Medulla oblongata (tissue), 1 donor: ENCODE data around the gene ZNF135.

ENCODE experiments used
- DNase-seq: peaks from one replicate; pipeline ENCODE4 v3.0.0-alpha.2; 2015; ENCODE audit errors: extremely low spot score

ZNF135 gene

GRCh38 chr19:58091251-58091995 lies 32.3 kb downstream of the ZNF135 start:
- DNase-seq, result no peak

GRCh38 chr19:58093071-58093470 lies 34.0 kb downstream of the ZNF135 start:
- no peak for DNase-seq

DNA sequence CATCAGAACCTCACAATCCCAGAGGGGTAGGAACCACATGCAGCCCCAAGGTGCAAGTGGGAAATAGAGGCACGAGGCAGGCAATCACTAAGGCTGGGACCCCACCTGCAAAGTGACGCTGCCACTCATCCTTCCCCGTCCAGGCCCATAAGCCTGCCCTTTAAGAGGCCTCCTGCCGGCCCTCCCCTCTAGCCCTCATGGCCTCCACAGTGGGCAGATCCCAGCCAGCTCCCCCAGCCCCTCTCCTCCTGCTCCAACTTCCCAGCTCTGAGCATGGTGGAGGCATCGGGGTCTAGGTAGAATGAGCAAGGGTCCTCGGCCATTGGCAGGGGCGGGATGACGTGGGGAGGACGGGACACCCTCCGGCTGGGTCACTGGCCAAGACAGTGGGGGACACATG lies 36.2 kb downstream of the ZNF135 start:
- DNase-seq, result no peak

DNA sequence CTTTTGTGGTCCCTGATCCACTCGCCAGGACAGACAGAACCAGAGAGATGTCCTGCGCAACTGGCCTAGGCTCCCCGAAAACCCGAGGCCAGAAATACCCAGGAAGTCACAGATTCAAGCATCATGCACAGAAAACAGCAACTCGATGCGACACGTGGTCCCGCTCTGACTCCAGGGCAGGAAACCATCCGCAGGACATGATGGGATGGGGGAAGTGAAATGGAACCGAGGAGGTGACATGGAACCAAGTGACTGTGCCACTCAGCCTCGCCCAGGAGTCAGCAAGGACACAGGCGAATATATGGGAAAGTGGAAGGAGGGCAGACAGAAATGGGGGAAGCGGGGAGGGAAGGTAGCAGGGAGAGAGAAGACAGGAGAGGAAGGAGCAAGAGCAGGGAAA lies 37.8 kb downstream of the ZNF135 start:
- no peak for DNase-seq

GRCh38 chr19:58097349-58097748 lies 38.3 kb downstream of the ZNF135 start:
- no peak for DNase-seq

GRCh38 chr19:58097781-58098681 lies 38.9 kb downstream of the ZNF135 start, which contains the start of gene ZSCAN18:
ZSCAN18 (minus strand) TSS chr19:58098231; CDS start chr19:58090267, 7,964 bp downstream.
- DNase-seq, result peak; percentile 98

- DNase-seq, result no peak
Measured at GRCh38 chr19:58098682-58098998, 39.6 kb downstream of the ZNF135 start.

GRCh38 chr19:58107778-58108545 lies 48.9 kb downstream of the ZNF135 start:
- no peak for DNase-seq

DNA sequence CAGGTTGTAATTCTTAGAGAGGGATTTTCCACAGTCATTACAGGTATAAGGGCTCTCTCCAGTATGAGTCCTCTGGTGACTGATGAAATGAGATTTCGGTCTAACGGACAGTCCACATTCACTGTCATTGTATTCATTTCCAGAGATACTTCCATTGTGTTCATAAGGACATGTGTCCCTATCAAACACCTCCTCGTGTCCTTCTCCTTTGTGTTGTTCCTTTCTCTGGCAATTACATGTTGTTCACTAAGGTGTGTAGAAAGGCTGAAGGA lies 49.4 kb downstream of the ZNF135 start:
- DNase-seq, result no peak

DNA sequence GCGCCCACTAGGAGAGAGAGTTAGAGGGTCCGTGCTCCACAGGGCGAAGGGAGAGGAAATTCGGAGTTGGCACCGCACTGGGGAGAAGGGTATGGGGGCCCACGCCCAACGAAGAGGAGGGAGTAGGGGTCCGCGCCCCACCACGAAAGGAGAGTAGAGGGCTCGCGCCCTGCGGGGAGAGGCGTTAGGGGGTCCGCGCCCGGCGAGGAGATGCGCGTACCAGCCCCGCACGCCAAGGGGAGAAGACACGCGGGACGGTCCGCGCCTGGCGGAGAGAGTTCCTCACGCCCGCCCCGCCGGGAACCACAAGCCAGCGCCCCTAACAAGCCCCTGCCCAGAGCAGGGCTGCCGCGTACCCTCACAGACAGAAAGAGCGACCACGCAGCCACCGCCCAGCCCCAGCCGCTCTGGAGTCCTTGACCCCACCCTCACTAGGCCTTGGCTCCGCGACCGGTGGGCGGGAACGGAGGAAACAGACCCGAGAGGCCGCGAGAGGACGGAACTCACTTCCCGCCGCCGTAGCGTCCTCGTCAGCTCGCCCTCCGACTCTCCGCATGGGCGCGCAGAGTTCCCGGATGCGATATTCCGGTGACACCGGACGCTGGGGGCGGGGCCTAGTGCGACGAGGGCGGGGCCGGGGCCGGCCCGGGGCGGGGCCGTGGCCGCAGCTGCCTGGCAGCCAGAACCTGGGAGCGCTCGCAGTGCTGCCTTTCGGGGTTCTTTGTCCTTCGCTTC lies 58.9 kb downstream of the ZNF135 start:
- no peak for DNase-seq

DNA sequence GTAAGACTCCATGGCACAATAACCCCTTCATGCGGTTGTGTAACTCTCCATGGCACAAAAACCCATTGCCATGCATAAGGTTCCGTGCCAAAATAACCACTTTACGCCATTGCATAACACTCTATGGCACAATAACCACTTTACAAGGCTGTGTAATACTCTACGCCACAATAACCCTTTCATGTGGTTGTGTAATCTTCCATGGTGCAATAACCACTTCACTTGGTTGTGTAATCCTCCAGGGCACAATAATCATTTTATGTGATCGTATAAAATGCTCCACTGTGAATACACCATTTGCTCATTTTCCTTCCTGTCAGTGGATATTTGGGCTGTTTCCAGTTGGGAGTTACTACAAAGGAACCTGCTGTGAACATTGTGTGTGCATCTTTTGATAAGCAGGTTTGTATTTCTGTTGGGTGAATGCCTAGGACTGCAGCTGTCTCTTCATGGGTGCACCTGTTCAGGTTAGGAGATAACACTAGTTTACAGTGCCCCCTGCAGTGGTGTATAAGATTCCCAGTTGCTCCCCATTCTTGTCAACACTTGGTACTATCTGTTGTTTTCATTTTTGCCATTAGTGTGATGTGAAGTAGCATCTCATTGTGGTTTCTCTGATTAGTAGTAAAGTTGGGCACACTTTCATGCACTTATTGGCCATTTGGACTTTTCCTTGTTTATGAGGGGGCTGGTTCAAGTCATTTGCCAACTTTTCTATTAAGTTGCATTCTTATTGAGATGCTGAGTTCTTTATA lies 60.1 kb downstream of the ZNF135 start:
- DNase-seq, result no peak
